GM23338 (cell line): ENCODE results near the gene TICRR. TPM values are rescaled to one million over a fixed set of nuclear protein-coding genes. Genes with fewer than 3 reads are reported as not detected.

ENCODE experiments used
- ATAC-seq: fragments of 200-7000 bp; cut with Tn5 transposase; 3 replicates; pipeline ENCODE4 v1.9.1; 2020
- DNase-seq: peaks from one replicate; pipeline ENCODE4 v3.0.0-alpha.2; 2015; ENCODE audit warnings: low spot score
- H2AFZ ChIP-seq: fragments of 200-600 bp; sonication (generic); 2 replicates; pipeline ENCODE4 v1.8.0; 2016; ENCODE audit warnings: antibody characterized with exemption, mild to moderate bottlenecking, moderate library complexity
- H3F3A ChIP-seq: fragments of 200-600 bp; sonication (generic); replicated peaks from 2 replicates; pipeline ENCODE4 v1.8.0; 2017; ENCODE audit warnings: antibody characterized with exemption, mixed run types, low read depth
- H3K27ac ChIP-seq: fragments of 200-600 bp; sonication (generic); 2 replicates; pipeline ENCODE4 v1.6.1; 2016; ENCODE audit warnings: low read depth
- H3K27me3 ChIP-seq: fragments of 200-600 bp; sonication (generic); 2 replicates; pipeline ENCODE4 v1.8.0; 2016; ENCODE audit warnings: mild to moderate bottlenecking, mixed run types, moderate library complexity; ENCODE audit not compliant: insufficient read depth
- H3K36me3 ChIP-seq: fragments of 200-600 bp; sonication (generic); 2 replicates; pipeline ENCODE4 v1.8.0; 2016; ENCODE audit warnings: mild to moderate bottlenecking; ENCODE audit not compliant: insufficient read depth
- H3K4me1 ChIP-seq: fragments of 200-600 bp; sonication (generic); 2 replicates; pipeline ENCODE4 v1.8.0; 2016; ENCODE audit warnings: mild to moderate bottlenecking, moderate library complexity; ENCODE audit not compliant: insufficient read depth
- H3K4me2 ChIP-seq: fragments of 200-600 bp; sonication (generic); 2 replicates; pipeline ENCODE4 v1.7.1; 2017; ENCODE audit warnings: mixed run types
- H3K4me3 ChIP-seq: fragments of 200-600 bp; sonication (generic); 2 replicates; pipeline ENCODE4 v1.6.1; 2016; ENCODE audit warnings: mixed run types
- H3K79me2 ChIP-seq: fragments of 200-600 bp; sonication (generic); replicated peaks from 2 replicates; pipeline ENCODE4 v1.8.0; 2017; ENCODE audit warnings: mild to moderate bottlenecking; ENCODE audit not compliant: insufficient read depth
- H3K9me2 ChIP-seq: fragments of 200-600 bp; sonication (generic); 2 replicates; pipeline ENCODE4 v1.8.0; 2017; ENCODE audit not compliant: insufficient read depth
- H4K20me1 ChIP-seq: fragments of 200-600 bp; sonication (generic); replicated peaks from 2 replicates; pipeline ENCODE4 v1.8.0; 2017; ENCODE audit warnings: mild to moderate bottlenecking; ENCODE audit not compliant: insufficient read depth
- H3K27ac Mint-ChIP-seq: 2 replicates; pipeline ENCODE4 v1.8.0; 2020; ENCODE audit warnings: inconsistent platforms, mild to moderate bottlenecking, moderate library complexity, mixed read lengths
- H3K27me3 Mint-ChIP-seq: 3 replicates; pipeline ENCODE4 v1.8.0; 2022; ENCODE audit warnings: low read depth, mild to moderate bottlenecking, moderate library complexity, mixed read lengths, inconsistent platforms; ENCODE audit not compliant: insufficient read depth, poor library complexity
- H3K36me3 Mint-ChIP-seq: 3 replicates; pipeline ENCODE4 v1.8.0; 2021; ENCODE audit warnings: low read depth, mild to moderate bottlenecking, inconsistent platforms, moderate library complexity, mixed read lengths
- H3K4me1 Mint-ChIP-seq: 3 replicates; pipeline ENCODE4 v1.8.0; 2020; ENCODE audit warnings: mild to moderate bottlenecking, inconsistent platforms, mixed read lengths
- H3K4me3 Mint-ChIP-seq: 3 replicates; pipeline ENCODE4 v1.8.0; 2021; ENCODE audit warnings: moderate library complexity, mild to moderate bottlenecking, inconsistent platforms, mixed read lengths
- H3K9me3 Mint-ChIP-seq: 3 replicates; pipeline ENCODE4 v1.8.0; 2020; ENCODE audit warnings: moderate library complexity, mild to moderate bottlenecking, inconsistent platforms, mixed read lengths
- EZH2 ChIP-seq: fragments of 200-600 bp; sonication (generic); IDR thresholded peaks from one replicate; pipeline ENCODE4 v1.8.0; 2017; ENCODE audit warnings: antibody characterized with exemption, mild to moderate bottlenecking, low read depth; ENCODE audit not compliant: unreplicated experiment
- EZH2phosphoT487 ChIP-seq: fragments of 200-600 bp; sonication (generic); IDR thresholded peaks from one replicate; pipeline ENCODE4 v1.8.1; 2018; ENCODE audit warnings: antibody characterized with exemption; ENCODE audit not compliant: unreplicated experiment
- JUNB ChIP-seq: IDR thresholded peaks from one replicate; pipeline ENCODE4 v1.6.1; 2016; ENCODE audit warnings: antibody characterized with exemption; ENCODE audit not compliant: unreplicated experiment
- POLR2AphosphoS5 ChIP-seq: IDR thresholded peaks from 2 replicates; pipeline ENCODE4 v1.6.1; 2016; ENCODE audit warnings: antibody characterized with exemption, low read depth
- ZNF331 ChIP-seq: fragments of 250-450 bp; sonication (Bioruptor Pico); IDR thresholded peaks from 2 replicates; pipeline ENCODE4 v1.5.0; 2020; ENCODE audit warnings: low read depth, mild to moderate bottlenecking, moderate library complexity
- polyA plus RNA-seq: library from polyadenylated mRNA; unstranded; fragments of >200 nt; fragmentation: Nextera tagmentation; extraction: Ambion mirVana; gene quantifications from 2 replicates; pipeline ENCODE4 v1.2.1, GENCODE V29; 2016
- total RNA-seq: library from RNA; depleted of rRNA; stranded (reverse); fragments of >200 nt; shearing (Covaris generic); gene quantifications from 2 replicates; pipeline ENCODE4 v1.2.3, GENCODE V29; 2014
- TF ChIP-seq, protein P1 (sequence below): IDR thresholded peaks from 2 replicates; pipeline ENCODE4 v1.6.1; 2016; ENCODE audit warnings: antibody characterized with exemption
- TF ChIP-seq, protein P2 (sequence below): fragments of 250-450 bp; sonication (Bioruptor Pico); IDR thresholded peaks from 2 replicates; pipeline ENCODE4 v1.5.0; 2020; ENCODE audit warnings: mild to moderate bottlenecking, moderate library complexity

TICRR gene
- total and polyA plus RNA-seq, 2 experiments from 2014 or later = 11.2 to 42.3 TPM

DNA sequence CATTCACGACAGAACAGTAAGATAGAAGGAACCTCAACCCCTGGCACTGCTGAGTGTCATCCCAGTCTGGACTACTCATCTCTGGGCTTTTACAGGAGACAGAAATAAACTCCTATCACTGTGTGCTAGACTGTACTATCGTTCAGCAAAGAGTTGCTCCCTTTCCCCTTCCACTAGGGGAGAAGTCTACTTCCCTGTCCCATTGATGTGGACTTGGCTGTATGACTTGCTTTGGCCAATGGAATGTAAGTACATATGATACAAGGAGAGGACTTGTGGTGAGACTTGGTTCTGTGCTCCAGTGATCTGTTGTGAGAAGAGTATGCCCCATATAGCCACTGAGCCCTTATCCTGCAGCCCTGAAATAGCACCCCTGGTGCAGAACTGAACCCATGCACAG lies 85.3 kb downstream of the TICRR start (continued):
- TF ChIP-seq, protein P1, sequence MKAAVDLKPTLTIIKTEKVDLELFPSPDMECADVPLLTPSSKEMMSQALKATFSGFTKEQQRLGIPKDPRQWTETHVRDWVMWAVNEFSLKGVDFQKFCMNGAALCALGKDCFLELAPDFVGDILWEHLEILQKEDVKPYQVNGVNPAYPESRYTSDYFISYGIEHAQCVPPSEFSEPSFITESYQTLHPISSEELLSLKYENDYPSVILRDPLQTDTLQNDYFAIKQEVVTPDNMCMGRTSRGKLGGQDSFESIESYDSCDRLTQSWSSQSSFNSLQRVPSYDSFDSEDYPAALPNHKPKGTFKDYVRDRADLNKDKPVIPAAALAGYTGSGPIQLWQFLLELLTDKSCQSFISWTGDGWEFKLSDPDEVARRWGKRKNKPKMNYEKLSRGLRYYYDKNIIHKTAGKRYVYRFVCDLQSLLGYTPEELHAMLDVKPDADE = no peak
- TF ChIP-seq, protein P2, sequence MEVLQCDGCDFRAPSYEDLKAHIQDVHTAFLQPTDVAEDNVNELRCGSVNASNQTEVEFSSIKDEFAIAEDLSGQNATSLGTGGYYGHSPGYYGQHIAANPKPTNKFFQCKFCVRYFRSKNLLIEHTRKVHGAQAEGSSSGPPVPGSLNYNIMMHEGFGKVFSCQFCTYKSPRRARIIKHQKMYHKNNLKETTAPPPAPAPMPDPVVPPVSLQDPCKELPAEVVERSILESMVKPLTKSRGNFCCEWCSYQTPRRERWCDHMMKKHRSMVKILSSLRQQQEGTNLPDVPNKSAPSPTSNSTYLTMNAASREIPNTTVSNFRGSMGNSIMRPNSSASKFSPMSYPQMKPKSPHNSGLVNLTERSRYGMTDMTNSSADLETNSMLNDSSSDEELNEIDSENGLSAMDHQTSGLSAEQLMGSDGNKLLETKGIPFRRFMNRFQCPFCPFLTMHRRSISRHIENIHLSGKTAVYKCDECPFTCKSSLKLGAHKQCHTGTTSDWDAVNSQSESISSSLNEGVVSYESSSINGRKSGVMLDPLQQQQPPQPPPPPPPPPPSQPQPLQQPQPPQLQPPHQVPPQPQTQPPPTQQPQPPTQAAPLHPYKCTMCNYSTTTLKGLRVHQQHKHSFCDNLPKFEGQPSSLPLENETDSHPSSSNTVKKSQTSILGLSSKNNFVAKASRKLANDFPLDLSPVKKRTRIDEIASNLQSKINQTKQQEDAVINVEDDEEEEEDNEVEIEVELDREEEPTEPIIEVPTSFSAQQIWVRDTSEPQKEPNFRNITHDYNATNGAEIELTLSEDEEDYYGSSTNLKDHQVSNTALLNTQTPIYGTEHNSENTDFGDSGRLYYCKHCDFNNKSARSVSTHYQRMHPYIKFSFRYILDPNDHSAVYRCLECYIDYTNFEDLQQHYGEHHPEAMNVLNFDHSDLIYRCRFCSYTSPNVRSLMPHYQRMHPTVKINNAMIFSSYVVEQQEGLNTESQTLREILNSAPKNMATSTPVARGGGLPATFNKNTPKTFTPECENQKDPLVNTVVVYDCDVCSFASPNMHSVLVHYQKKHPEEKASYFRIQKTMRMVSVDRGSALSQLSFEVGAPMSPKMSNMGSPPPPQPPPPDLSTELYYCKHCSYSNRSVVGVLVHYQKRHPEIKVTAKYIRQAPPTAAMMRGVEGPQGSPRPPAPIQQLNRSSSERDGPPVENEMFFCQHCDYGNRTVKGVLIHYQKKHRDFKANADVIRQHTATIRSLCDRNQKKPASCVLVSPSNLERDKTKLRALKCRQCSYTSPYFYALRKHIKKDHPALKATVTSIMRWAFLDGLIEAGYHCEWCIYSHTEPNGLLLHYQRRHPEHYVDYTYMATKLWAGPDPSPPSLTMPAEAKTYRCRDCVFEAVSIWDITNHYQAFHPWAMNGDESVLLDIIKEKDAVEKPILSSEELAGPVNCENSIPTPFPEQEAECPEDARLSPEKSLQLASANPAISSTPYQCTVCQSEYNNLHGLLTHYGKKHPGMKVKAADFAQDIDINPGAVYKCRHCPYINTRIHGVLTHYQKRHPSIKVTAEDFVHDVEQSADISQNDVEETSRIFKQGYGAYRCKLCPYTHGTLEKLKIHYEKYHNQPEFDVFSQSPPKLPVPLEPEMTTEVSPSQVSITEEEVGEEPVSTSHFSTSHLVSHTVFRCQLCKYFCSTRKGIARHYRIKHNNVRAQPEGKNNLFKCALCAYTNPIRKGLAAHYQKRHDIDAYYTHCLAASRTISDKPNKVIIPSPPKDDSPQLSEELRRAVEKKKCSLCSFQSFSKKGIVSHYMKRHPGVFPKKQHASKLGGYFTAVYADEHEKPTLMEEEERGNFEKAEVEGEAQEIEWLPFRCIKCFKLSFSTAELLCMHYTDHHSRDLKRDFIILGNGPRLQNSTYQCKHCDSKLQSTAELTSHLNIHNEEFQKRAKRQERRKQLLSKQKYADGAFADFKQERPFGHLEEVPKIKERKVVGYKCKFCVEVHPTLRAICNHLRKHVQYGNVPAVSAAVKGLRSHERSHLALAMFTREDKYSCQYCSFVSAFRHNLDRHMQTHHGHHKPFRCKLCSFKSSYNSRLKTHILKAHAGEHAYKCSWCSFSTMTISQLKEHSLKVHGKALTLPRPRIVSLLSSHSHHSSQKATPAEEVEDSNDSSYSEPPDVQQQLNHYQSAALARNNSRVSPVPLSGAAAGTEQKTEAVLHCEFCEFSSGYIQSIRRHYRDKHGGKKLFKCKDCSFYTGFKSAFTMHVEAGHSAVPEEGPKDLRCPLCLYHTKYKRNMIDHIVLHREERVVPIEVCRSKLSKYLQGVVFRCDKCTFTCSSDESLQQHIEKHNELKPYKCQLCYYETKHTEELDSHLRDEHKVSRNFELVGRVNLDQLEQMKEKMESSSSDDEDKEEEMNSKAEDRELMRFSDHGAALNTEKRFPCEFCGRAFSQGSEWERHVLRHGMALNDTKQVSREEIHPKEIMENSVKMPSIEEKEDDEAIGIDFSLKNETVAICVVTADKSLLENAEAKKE = no peak
- TF ChIP-seq POLR2AphosphoS5 (no peak), ZNF331 (no peak)

DNA sequence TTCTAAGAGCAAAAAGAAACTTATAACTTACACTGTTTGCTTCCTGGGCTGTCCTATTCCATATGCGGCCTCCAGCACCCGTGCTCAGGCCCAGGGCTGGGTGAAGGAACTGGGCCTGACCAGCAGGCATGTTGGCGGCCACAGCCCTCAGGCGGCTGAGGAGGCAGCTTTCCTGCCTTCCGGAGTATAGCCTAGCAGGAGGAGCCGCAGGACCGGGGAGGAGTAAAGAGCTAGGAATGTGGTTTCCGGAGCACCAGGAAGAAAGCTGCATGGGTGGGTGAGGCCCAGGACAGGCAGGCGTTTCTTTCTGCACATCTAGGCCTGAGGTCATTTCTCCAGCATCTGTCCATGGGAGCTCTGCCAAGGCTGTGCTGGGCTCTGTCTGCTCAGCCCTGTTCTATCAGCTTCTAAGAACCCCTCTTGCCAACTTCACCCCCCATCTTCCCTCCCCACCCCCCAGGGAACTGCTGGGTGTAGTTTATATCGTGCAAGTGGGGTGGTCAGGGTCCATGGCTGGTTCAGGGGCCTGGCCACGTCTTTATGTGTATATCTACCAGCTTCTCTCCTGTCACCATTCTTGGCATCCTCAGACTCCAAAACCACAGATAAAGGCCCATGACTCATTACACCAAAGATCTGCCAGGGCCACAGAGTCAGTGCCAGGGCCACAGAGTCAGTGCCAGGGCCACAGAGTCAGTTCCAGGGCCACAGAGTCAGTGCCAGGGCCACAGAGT lies 87.8 kb downstream of the TICRR start:
- H3K9me2 ChIP-seq = no peaks in the 10 kb centered on the region
- H3K27me3 ChIP-seq = peaks cover 20% of the 10 kb centered on the region
- no peak overlapping the region for H3K27ac ChIP-seq
- peak overlapping the region; percentile 76; the same call in 1 of the 2 replicates for H2AFZ ChIP-seq
- ATAC-seq = peak; percentile 16; the same call in 2 of the 3 replicates
- H3K4me3 Mint-ChIP-seq = no peak overlapping the region
- H3F3A ChIP-seq = no peaks in the 10 kb centered on the region
- H3K4me1 Mint-ChIP-seq = peaks cover 19% of the 10 kb centered on the region
- H4K20me1 ChIP-seq = no peaks in the 10 kb centered on the region
- H3K36me3 Mint-ChIP-seq = no peaks in the 10 kb centered on the region
- H3K79me2 ChIP-seq = no peaks in the 10 kb centered on the region
- no peak overlapping the region for H3K4me3 ChIP-seq
- peaks cover 16% of the 10 kb centered on the region for H3K4me1 ChIP-seq
- no peak overlapping the region for H3K27ac Mint-ChIP-seq
- H3K36me3 ChIP-seq = no peaks in the 10 kb centered on the region
- H3K9me3 Mint-ChIP-seq = no peaks in the 10 kb centered on the region; the same call in 2 of the 3 replicates
- H3K27me3 Mint-ChIP-seq = peaks cover 15% of the 10 kb centered on the region
- H3K4me2 ChIP-seq = no peak overlapping the region
- peak; percentile 30 for DNase-seq
- TF ChIP-seq, protein P2 = no peak
- TF ChIP-seq POLR2AphosphoS5 = no peak
- TF ChIP-seq EZH2 = no peak
- no peak for TF ChIP-seq JUNB
- no peak for TF ChIP-seq EZH2phosphoT487
